HG03565 (cell line): ENCODE data around the gene PKNOX1.
"Not testable (repeated sequence)": the region's sequence is repeated elsewhere in the genome, so short reads cannot be mapped to it uniquely, and the experiment has no call there.

Source experiments
- ATAC-seq: cut with Tn5 transposase; IDR thresholded peaks from one replicate; pipeline ENCODE4 v1.9.1; 2021; ENCODE audit warnings: mild to moderate bottlenecking, moderate library complexity; ENCODE audit not compliant: unreplicated experiment

PKNOX1 gene

DNA sequence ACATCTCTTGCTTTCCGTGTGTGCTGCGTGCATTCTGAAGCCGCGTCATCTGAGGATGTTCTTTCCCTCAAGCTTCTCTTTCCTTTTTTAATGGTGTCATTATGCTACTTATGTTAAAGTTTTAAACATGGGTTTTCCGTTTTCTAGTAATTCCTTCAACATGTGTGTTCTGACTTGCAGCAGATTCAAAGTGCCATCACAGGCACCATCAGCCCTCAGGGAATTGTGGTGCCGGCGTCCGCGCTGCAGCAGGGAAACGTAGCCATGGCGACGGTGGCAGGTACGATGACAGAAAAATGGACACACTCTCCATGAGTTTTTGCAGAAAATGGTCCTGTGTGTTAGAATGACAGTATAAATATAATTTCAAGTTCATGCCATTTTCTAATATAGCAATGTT, 42.4 kb downstream of the PKNOX1 start:
- ATAC-seq = no peak

GRCh38 chr21:43018519-43018918, 44.2 kb downstream of the PKNOX1 start:
- ATAC-seq = no peak

GRCh38 chr21:43020177-43020576, 45.8 kb downstream of the PKNOX1 start:
- ATAC-seq = no peak

- ATAC-seq = no peak
These were observed 46.4 kb downstream of the PKNOX1 start for GRCh38 chr21:43020771-43021170.

DNA sequence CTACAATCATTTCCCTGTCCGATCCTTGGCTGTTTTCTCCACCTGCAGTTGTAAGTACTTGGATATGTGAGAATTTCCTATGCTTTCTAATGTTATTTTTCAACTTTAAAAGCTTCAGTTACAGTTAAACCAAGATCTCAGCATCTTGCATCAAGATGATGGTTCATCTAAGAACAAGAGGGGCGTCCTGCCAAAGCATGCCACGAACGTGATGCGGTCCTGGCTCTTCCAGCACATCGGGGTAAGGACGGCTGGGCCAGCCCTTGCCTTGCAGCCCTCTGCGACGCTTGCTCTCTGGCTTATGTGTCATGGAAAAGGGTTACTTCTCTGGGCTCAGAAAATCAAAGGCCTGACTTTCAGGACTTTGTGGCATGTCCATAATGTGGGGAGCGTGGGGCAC, 46.8 kb downstream of the PKNOX1 start:
- no peak for ATAC-seq

GRCh38 chr21:43021756-43022600, 47.6 kb downstream of the PKNOX1 start:
- ATAC-seq = no peak

DNA sequence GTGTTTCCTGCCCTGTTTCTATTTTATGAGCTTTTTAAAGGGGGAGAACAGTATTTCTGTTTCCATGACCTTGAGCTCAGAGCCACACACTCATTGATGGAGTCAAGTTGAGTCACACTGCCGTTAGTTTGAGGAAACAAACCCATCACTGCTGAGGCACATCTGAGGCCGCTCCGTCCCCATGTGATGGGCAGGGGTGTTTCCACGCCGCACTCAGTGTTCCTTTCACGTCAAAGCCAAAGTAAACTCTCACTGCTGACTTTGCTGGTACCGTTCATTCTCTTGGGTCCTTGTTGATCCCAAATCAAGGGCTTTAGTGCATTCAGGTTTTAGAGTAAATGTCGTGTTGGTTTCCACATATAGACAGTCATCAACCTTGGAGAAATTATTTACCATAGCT, 48.8 kb downstream of the PKNOX1 start:
- no peak for ATAC-seq

DNA sequence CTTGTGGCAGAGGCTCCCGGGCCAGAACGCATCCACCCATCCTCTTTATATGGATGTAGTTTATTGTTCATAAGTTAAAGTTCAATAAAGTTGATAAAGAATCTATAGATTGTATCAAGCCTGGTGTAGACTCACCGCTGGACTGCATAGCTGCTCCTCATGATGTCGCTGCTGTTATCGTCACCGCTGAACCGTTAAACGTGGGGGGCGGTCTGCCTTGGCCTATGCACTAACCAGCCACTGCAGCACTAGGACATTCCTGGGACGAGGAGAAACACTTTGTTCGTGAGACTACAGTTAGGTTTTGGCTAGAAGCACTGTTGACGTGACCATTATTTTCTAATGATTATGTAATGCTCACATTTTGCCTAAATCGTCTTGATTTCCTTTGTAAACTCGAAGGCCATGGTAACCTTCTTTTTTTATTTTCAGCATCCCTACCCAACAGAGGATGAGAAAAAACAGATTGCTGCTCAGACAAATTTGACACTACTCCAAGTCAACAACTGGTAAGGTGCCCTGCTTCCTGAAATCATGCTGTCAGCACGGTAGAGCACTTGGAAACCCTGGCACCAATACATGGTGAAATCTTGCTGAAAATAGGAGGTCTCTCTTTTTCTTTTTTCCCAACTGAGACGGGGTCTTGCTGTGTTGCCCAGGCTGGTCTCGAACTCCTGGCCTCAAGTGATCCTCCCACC, 50.2 kb downstream of the PKNOX1 start:
- no peak for ATAC-seq

DNA sequence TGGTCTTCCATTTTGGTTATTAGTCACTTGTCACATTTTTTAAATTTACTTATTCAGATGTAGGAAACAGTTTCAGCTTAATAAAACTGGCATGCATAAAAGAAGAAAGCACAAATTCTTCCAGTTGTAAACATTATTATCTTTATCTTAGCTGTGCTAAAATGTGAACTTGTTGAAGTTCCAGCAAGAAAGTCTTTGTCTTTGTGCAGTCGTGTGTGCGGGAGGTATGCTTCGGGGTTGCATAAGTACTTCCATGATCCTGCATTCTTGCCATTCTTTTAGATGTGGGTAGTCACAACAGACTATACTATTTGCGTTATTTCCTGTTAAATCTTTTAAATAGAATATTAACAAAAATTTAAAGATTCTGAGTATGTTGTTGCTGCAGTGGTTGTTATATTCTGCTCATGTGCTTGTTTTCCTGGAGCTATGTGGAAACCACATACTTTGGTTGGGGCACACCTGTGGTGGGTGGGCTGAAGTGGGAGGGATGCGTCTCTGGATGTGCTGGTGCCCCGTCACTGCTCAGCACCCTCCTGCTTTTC, 51.3 kb downstream of the PKNOX1 start:
- no peak for ATAC-seq

DNA sequence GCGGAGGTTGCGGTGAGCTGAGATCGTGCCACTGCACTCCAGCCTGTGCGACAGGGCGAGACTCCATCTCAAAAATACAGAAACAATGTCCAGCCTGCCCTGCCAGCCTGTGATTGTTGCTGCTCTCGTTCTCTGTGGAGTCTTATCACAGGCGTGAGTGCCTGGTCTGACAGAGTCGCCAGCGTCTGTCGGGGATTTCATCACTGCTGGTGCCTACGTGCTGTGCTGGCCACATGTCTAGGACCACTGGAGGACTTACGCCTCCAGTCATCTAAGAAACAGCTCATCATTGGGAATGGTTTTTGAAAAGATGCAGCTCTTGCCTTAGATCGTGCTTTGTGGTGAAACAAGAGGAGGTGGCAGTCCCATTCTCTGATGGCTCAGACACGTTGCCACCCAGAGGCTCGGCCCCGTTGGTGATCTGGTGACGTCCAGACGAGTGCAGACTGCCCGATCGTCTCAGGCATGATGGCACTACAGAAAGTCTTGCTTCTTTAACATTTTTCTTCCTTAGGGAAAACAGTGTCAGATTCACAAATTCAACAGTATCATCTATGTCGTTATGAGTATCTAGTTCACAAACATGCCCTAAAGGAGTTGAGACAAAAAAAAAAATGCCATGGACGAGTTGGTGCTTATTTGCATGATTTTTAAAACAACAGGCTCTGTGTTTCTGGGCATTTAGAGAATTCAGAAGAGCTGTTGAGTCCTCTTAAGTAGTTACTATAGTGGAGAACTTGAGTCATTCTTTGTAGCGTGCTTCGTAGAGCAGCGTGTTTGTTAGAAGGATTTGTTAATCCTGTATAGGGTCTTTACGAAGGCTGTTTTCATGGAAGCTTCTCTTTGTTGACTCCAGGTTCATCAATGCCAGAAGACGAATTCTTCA, 53.7 kb downstream of the PKNOX1 start:
- ATAC-seq = no peak

- ATAC-seq = no peak
These were observed 55.4 kb downstream of the PKNOX1 start for GRCh38 chr21:43029785-43030184.

DNA sequence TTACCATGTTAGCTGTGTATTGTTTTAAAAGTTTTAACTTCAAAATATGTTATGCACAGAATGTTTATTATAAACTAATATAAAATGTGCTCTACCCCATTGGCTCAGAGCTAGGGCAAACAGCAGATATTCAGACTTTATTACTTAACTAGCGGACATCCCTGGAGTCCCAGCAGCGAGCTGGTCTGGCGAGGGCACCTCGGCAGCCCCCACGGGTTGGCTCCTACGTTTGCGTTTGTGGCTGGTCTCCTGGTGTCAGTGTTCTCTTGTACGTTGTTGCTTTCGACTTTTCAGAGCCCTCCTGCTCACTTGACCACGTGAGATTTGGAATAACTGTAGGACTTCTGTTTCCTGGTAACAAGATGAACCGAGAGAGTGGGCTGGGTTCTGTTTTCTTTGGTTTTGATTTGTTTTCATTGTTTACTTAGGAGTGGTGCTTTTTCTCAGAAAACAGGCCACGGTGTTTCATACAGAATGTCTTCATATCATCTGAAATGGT, 56.8 kb downstream of the PKNOX1 start:
- no peak for ATAC-seq

DNA sequence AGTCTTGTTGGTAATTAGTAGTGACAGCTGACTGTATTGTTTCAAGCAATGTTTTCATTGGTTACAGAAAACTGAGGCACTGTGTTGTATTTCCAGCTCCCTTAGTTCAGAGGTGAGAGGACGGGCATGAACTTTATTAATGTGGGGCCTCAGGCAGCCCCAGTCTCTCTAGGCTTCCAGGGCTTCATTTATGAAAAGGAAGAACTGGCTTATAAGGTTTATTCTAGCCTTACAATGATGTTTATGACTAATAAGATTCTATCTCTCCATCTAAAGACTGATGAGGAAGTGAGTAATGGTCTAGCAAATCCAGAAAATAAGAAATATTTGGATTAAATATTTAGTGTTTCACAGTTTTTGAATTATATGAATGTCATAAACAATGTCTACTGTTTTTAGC, 59.7 kb downstream of the PKNOX1 start:
- no peak for ATAC-seq

- no peak for ATAC-seq
These were observed 60.5 kb downstream of the PKNOX1 start for GRCh38 chr21:43034826-43035225.

DNA sequence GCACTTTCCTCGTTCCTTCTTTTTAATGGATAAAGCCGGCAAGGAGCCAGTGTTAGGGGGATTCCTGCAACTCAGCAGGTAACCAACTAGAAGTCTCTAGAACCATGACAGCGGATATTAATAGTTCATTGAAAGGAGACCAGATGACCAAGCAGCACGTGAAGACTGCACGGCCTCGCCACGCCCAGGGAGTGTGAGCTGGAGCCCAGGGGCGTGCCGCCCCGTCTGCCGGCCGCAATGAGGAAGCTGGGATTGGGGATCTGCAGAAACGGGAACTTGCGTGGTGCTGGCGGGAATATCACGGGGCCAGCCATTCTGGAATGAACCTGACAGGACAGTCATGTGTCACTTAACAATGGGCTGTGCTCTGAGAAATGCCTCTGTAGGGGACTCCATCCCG, 62.5 kb downstream of the PKNOX1 start:
- ATAC-seq = not testable (repeated sequence)

DNA sequence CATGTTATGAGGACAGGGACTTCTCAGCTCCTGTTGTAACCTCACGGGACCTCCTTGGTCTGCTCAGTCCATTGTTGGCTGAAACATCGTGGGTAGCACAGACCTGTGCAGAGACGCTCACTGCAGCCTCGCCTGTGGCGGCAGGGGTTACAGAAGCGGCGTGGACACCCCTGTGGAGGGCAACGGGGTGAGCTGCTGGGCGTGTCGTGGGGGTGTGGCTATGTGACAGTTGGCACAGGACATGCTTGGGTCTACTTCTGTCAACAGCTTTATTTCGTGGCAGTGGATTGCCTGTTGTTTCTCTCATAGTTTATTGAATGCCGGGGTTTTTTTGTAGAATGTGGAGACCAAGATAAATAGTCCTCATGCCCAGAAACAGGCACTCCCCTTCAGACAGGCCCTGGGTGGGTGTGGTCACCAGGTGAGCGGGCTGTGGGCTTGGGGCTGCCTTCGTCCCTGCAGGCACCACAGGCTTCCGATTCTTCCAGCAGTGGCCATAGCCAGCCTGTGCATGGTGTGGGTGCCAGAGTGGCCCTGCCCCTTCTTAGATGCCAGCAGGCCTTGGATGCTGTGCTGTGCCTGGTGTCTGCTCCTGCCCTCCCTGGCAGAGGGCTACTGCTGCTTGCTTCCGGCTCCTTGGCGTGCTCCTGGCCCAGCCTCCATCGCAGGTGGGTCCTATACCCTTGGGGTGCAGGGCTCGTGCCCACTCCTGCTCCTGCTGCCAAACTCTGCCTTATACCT, 63.7 kb downstream of the PKNOX1 start:
- ATAC-seq = not testable (repeated sequence)

GRCh38 chr21:43038659-43039044, 64.3 kb downstream of the PKNOX1 start:
- not testable (repeated sequence) for ATAC-seq

GRCh38 chr21:43042169-43042568, 67.8 kb downstream of the PKNOX1 start:
- ATAC-seq = not testable (repeated sequence)

DNA sequence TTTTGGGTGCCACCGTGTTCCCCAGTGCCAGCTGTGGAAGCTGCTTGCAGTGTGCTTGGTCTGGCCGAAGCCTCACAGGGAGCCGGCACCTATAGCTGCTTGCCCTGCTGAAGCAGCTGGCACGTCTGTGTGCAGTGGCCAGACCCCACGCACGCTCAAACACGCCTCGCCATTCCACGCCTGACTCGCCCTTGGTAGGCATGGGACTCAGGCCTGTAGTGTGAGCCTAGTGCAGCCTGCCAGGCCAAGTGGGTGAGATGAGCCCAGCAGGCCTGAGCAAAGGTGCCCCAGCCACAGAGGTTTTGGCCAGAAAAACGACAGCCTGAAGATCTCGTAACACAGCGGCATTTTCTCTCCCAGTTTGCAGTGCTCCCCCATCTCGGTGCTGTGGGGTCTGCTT, 68.9 kb downstream of the PKNOX1 start:
- ATAC-seq = not testable (repeated sequence)

DNA sequence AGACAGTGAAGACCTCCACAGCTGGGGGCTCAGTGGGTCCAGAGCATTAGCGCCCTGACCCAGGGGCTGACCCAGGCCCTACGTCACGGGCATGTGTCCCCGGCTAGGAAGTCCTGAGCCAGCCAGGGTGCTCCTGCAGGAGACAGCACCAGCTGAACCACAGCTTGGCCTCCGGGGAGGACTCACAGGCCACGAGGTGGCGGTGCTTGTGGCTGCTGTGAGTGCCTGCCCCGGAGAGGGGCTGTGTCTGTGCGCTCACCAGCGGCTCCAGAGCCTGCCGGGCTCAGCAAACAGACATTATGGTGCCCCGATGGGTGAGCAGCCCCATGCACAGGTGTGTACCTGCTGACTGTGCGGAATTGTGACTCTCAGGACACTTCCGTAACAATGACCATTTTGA, 70.2 kb downstream of the PKNOX1 start:
- not testable (repeated sequence) for ATAC-seq
